Ectodermal cell (in vitro differentiated cells): ENCODE data around the gene KDR.
A peak's percentile ranks its signal among the peaks of the same experiment; 100 is the strongest.

Experiments used
- H3K27ac ChIP-seq: 2 replicates; pipeline ENCODE4 v1.7.0; 2013; ENCODE audit warnings: mild to moderate bottlenecking, low read depth, low read length; ENCODE audit not compliant: insufficient read depth, poor library complexity, severe bottlenecking
- H3K27me3 ChIP-seq: 2 replicates; pipeline ENCODE4 v1.7.0; 2013; ENCODE audit warnings: mild to moderate bottlenecking, low read length; ENCODE audit not compliant: insufficient read depth, control insufficient read depth, poor library complexity, severe bottlenecking
- H3K36me3 ChIP-seq: one replicate; pipeline ENCODE4 v1.7.0; 2013; ENCODE audit warnings: low read length; ENCODE audit not compliant: control insufficient read depth, insufficient read depth
- H3K4me1 ChIP-seq: one replicate; pipeline ENCODE4 v1.7.0; 2013; ENCODE audit warnings: low read length; ENCODE audit not compliant: control insufficient read depth, insufficient read depth
- H3K4me3 ChIP-seq: 2 replicates; pipeline ENCODE4 v1.7.0; 2013; ENCODE audit warnings: low read depth, low read length, control low read depth; ENCODE audit not compliant: insufficient read depth
- H3K9me3 ChIP-seq: 2 replicates; pipeline ENCODE4 v1.7.0; 2013; ENCODE audit warnings: mild to moderate bottlenecking, low read length, moderate library complexity; ENCODE audit not compliant: control insufficient read depth
- WGBS, 2 experiments: methylation state at CpG; one replicate each; pipeline ENCODE4 v1.1.7; 2013; ENCODE audit warnings: missing lambda C conversion rate in 2 of 2; 5-methylcytosine and 5-hydroxymethylcytosine counted together

The KDR gene

GRCh38 chr4:55083735-55084134 is 41.7 kb downstream of the KDR start:
- 95 to 98% methylated on average over 3 to 4 of the region's 4 CpGs for WGBS, 2 experiments
- H3K9me3 ChIP-seq = no peaks in the 10 kb centered on the region
- no peaks in the 10 kb centered on the region for H3K36me3 ChIP-seq
- H3K27me3 ChIP-seq = no peaks in the 10 kb centered on the region
- no peak overlapping the region for H3K4me3 ChIP-seq
- H3K4me1 ChIP-seq = peaks cover 21% of the 10 kb centered on the region
- no peak overlapping the region for H3K27ac ChIP-seq

DNA sequence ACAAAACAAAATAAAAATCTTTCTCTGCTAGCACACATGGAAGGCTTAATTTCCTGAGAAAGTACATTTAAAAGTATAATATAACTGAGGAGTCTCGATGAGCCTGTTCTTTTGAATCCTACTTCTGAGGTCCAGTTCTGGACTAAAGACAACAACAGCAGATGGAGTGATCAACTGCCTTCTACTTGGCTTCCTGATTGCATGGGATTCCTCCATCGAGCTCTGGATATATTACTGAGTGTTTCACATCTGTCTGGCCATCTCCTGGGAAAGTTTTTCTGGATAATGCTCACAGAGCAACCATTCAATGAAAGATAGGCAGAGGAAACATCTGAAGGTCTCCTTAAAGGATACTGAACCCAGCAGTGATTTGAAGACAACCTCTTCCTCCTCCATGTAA is 42.6 kb downstream of the KDR start:
- peaks cover 19% of the 10 kb centered on the region for H3K4me1 ChIP-seq
- no peaks in the 10 kb centered on the region for H3K9me3 ChIP-seq
- no peaks in the 10 kb centered on the region for H3K36me3 ChIP-seq
- no peaks in the 10 kb centered on the region for H3K27me3 ChIP-seq
- no peak overlapping the region for H3K27ac ChIP-seq
- WGBS, 2 experiments = 96 to 100% methylated on average over 2 of the region's 2 CpGs
- H3K4me3 ChIP-seq = no peak overlapping the region

DNA sequence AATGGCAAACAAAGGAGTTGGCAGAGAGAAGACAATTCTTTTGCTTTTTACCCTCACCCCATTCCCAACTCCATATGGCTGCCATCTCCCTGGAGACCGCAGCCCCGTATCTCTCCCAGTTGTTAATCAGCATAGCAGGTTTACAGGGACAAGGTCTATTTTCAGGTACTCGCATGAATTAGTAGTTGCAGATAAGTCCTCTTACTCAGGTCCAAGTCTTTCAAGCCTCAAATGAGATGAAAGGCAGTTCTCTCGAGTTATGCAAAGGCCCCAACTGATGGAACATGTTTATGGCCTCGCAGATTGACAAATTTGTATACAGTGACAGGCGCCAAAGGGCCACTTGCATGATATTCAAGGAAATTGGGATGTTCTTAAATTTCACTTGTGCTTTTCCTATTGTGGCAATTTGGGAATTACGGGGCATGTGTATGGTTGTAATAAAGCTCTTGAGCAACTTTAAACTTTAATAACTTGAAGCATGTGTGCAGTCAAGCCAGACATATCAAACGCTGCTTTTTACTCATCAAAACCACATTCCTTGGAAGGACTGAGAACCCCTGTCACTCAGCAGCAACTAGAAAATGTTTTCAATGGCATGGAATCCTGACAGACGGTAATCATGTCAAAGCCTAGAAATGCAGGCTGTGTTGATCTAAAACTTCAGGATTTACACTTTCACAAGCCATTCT is 45.1 kb downstream of the KDR start:
- Histone ChIP-seq H3K4me1 (peaks cover 23% of the 10 kb centered on the region), H3K27ac (no peak overlapping the region), H3K36me3 (no peaks in the 10 kb centered on the region), H3K4me3 (no peak overlapping the region), H3K27me3 (no peaks in the 10 kb centered on the region), H3K9me3 (no peaks in the 10 kb centered on the region)
- 88 to 91% methylated on average over 9 of the region's 9 CpGs for WGBS, 2 experiments

- Histone ChIP-seq H3K27ac (no peak overlapping the region), H3K4me1 (peaks cover 24% of the 10 kb centered on the region)
- WGBS, 2 experiments = 77% methylated on average over 14 of the region's 14 CpGs
These were observed 45.8 kb downstream of the KDR start for GRCh38 chr4:55079451-55080173.

GRCh38 chr4:55078987-55079386 is 46.4 kb downstream of the KDR start:
- 65 to 77% methylated on average over 8 of the region's 8 CpGs for WGBS, 2 experiments
- Histone ChIP-seq H3K27ac (peak overlapping the region; percentile 10), H3K27me3 (no peaks in the 10 kb centered on the region), H3K36me3 (no peaks in the 10 kb centered on the region), H3K9me3 (no peaks in the 10 kb centered on the region), H3K4me1 (peaks cover 24% of the 10 kb centered on the region), H3K4me3 (no peak overlapping the region)

More at GRCh38 chr4:55079451-55080173, 45.8 kb downstream of the KDR start:
- no peaks in the 10 kb centered on the region for H3K9me3 ChIP-seq
- H3K36me3 ChIP-seq = no peaks in the 10 kb centered on the region
- no peaks in the 10 kb centered on the region for H3K27me3 ChIP-seq
- no peak overlapping the region for H3K4me3 ChIP-seq

DNA sequence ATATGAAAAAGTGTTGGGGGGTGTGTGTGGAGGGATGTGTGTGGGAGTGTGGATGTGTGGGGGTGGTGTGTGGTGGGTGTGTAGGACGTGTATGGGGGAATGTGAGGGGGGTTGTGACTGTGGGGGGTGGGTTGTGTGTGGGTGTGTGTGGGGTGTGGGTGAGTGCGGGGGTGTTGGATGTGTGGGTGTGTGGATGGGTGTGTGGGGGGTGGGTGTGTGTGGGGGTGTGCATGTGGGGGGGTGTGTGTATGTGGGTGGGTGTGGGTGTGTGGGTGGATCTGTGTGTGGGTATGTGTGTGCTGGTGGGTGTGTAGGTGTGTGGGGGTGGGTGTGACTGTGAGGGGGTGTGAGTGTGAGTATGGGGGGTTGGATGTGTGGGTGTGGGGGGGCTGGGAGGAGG is 47.8 kb downstream of the KDR start:
- H3K4me1 ChIP-seq = peaks cover 24% of the 10 kb centered on the region
- H3K27ac ChIP-seq = no peak overlapping the region
- no peaks in the 10 kb centered on the region for H3K36me3 ChIP-seq
- WGBS, 2 experiments = 94 to 100% methylated on average over 1 to 2 of the region's 2 CpGs
- no peak overlapping the region for H3K4me3 ChIP-seq
- no peaks in the 10 kb centered on the region for H3K27me3 ChIP-seq
- H3K9me3 ChIP-seq = no peaks in the 10 kb centered on the region

DNA sequence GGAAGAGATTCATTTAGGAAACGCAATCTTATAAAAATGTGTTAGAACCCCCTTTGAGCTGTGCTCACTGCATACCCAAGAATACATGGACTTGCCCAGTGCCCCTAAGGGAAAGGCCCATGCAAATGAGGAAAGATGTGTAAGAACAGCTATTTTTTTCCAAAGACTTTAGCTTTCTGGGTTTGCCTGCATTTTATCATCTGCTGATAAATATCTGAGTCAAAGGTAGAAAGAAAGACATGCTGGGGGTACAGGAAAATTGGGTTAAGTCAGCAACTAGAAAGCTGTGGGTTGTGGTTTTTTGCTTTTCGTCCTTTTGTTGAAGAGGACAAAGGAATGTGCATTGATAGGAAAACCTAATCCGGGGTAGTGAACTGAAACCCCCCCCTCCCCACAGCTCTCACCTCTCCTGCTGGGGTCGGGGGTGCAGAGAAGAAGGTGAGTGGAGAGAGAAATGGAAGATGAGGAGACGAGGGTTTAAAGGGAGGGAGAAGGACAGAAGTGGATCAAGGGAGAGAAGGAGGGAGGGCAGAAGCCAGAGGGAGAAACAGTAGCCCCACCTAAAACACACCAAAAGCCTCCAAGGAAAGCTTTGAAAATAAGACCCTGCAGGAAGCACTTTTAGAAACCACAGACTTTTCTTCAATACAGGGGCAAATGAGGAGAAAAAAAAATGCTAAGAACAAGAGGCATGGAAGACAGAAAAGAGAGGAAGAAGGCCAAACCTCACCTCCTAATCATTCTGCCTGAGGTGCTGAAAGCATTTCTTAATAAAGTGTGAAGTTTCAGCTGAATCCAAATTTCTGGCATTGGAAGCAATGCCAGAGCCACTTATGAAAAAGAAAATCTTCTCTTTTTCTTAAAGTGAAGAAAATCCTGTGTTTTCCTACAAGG is 49.3 kb downstream of the KDR start:
- H3K27ac ChIP-seq = no peak overlapping the region
- H3K4me3 ChIP-seq = no peak overlapping the region
- H3K9me3 ChIP-seq = no peaks in the 10 kb centered on the region
- H3K27me3 ChIP-seq = no peaks in the 10 kb centered on the region
- WGBS, 2 experiments = 48 to 100% methylated on average over 1 to 4 of the region's 5 CpGs
- H3K4me1 ChIP-seq = peaks cover 24% of the 10 kb centered on the region
- H3K36me3 ChIP-seq = no peaks in the 10 kb centered on the region

DNA sequence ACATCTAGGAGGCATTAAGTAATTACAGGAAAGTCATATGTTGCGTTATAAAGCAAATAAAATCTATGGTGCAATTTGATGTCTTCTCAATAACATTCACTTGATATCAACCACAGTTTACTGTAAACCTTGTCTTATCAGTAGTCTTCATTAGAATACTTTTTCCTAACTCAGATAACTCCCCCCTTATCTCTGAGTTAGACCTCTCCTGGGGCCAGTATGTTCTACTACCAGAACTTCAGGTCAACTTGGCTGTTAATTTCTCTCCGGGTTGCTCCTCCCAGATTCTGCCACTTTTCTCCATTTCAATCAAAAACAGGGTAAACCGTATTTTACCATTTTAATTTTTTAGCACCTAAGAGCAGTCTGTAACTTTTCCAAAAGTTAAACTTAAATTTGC is 50.0 kb downstream of the KDR start:
- Histone ChIP-seq H3K4me3 (no peak overlapping the region), H3K9me3 (no peaks in the 10 kb centered on the region), H3K4me1 (peaks cover 23% of the 10 kb centered on the region), H3K36me3 (no peaks in the 10 kb centered on the region), H3K27me3 (no peaks in the 10 kb centered on the region), H3K27ac (no peak overlapping the region)
- 83 to 84% methylated on average over 2 to 3 of the region's 3 CpGs for WGBS, 2 experiments

GRCh38 chr4:55074386-55074785 is 51.0 kb downstream of the KDR start:
- 67 to 75% methylated on average over 4 to 5 of the region's 5 CpGs for WGBS, 2 experiments
- Histone ChIP-seq H3K27ac (no peak overlapping the region), H3K27me3 (no peaks in the 10 kb centered on the region)

DNA sequence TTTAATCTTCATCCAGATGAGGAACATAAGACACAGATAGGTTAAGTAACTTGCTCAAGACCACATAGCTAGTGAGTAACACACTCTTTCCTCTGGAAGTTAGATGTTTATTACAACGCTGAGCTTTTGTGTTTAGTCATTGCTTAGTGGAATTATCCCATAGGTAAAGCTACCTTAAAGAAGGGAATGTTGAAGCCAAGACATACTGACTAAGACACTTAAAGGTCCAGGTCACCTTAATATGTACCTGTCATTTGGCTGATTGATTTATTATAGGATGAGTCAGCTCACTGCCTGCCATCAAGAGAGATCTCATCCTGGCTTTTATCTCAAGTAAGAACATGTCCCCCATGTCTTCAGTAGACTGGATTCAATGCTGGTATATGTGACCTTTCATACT is 53.4 kb downstream of the KDR start:
- Histone ChIP-seq H3K27me3 (no peaks in the 10 kb centered on the region), H3K4me3 (no peak overlapping the region), H3K36me3 (no peaks in the 10 kb centered on the region), H3K9me3 (no peaks in the 10 kb centered on the region), H3K27ac (no peak overlapping the region), H3K4me1 (peaks cover 6% of the 10 kb centered on the region)
- WGBS, 2 experiments = 87 to 100% methylated on average over 1 of the region's 1 CpG

More at GRCh38 chr4:55074386-55074785, 51.0 kb downstream of the KDR start:
- no peaks in the 10 kb centered on the region for H3K9me3 ChIP-seq
- H3K4me3 ChIP-seq = no peak overlapping the region
- no peaks in the 10 kb centered on the region for H3K36me3 ChIP-seq
- peaks cover 14% of the 10 kb centered on the region for H3K4me1 ChIP-seq
